Type B pancreatic cell (in vitro differentiated cells): Measurements from ENCODE around the gene NOC2L. TPM values are rescaled to one million over a fixed set of nuclear protein-coding genes. Genes with fewer than 3 reads are reported as not detected.

Source experiments
- DNase-seq: peaks from one replicate; pipeline ENCODE4 v3.0.0; 2021; ENCODE audit warnings: mixed read lengths; ENCODE audit not compliant: unreplicated experiment; ENCODE audit errors: extremely low spot score
- H3K27ac Mint-ChIP-seq: 2 replicates; pipeline ENCODE4 v1.8.0; 2021; ENCODE audit warnings: mild to moderate bottlenecking, mixed read lengths
- H3K27me3 Mint-ChIP-seq: 2 replicates; pipeline ENCODE4 v1.8.0; 2021; ENCODE audit warnings: mixed read lengths
- H3K36me3 Mint-ChIP-seq: 2 replicates; pipeline ENCODE4 v1.8.0; 2021; ENCODE audit warnings: mixed read lengths
- H3K4me1 Mint-ChIP-seq: one replicate; pipeline ENCODE4 v1.8.0; 2021; ENCODE audit warnings: mixed read lengths; ENCODE audit not compliant: unreplicated experiment
- H3K4me3 Mint-ChIP-seq: 2 replicates; pipeline ENCODE4 v1.8.0; 2021; ENCODE audit warnings: mild to moderate bottlenecking, mixed read lengths
- H3K9me3 Mint-ChIP-seq: 2 replicates; pipeline ENCODE4 v1.8.0; 2021; ENCODE audit warnings: mixed read lengths
- total RNA-seq: library from RNA; stranded (reverse); gene quantifications from 2 replicates; pipeline ENCODE4 v1.2.1, GENCODE V29; 2021; ENCODE audit warnings: low replicate concordance
- TF ChIP-seq, protein P1 (sequence below): fragments of 200-600 bp; sonication (generic); conservative IDR thresholded peaks from 2 replicates; pipeline ENCODE4 v1.5.0; 2021; ENCODE audit warnings: antibody characterized with exemption, mild to moderate bottlenecking

NOC2L gene
- total RNA-seq, 1 donor from 2014 or later = 87.2 TPM

DNA sequence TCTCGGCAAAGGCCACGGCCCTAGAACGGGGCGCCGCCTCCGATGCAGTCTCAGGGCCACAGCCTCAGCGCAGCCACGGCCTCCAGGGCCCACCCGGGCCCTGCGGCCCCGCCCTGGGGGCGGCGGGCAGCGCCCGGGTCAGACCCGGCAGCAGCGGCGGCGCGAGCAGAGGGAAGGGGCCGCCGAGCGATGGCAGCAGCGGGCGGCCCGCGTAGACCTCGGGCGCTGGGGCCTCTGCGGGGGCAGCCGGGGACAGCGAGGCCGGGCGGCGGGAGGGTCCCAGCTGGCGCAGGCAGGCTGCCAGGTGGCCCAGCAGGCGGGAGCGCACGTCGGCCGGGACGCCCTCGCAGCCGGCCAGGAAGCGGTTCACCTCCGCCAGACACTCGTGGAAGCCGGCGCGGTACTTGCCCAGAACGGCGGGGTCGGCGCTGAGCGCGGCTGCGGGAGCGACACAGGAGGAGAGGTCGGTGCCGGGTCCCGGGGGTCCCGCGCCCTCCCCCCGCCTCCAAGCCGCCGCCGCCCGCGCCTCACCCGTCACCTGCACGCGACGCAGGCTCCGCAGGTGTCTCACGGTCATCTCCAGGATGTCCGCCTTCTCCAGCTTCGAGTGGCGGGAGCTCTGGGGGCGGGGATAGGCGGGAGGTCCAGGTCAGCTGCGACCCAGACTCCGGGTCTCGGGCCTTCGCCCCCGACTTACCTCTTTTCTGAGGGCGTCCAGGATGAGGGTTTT lies 40.1 kb upstream of the NOC2L start:
- Mint-ChIP-seq H3K27me3 (peaks cover 26% of the 10 kb centered on the region), H3K36me3 (no peaks in the 10 kb centered on the region), H3K4me1 (peaks cover 8% of the 10 kb centered on the region), H3K4me3 (peak overlapping the region; percentile 69), H3K27ac (no peak overlapping the region), H3K9me3 (no peaks in the 10 kb centered on the region)
- TF ChIP-seq, protein P1, sequence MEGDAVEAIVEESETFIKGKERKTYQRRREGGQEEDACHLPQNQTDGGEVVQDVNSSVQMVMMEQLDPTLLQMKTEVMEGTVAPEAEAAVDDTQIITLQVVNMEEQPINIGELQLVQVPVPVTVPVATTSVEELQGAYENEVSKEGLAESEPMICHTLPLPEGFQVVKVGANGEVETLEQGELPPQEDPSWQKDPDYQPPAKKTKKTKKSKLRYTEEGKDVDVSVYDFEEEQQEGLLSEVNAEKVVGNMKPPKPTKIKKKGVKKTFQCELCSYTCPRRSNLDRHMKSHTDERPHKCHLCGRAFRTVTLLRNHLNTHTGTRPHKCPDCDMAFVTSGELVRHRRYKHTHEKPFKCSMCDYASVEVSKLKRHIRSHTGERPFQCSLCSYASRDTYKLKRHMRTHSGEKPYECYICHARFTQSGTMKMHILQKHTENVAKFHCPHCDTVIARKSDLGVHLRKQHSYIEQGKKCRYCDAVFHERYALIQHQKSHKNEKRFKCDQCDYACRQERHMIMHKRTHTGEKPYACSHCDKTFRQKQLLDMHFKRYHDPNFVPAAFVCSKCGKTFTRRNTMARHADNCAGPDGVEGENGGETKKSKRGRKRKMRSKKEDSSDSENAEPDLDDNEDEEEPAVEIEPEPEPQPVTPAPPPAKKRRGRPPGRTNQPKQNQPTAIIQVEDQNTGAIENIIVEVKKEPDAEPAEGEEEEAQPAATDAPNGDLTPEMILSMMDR = no peak
- peak; percentile 74 for DNase-seq

DNA sequence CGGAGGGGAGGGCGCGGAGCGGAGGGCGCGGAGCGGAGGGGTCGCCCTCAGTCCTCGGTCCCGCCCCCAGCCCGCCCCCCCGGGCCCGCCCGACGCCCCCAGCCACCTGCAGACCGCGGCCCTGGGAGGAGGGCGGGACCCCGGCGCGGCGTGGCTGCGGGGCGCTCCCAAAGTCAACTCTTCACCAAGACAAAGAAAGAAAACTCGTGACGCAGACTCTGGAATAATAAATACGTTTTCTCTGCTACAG lies 39.6 kb upstream of the NOC2L start:
- Mint-ChIP-seq H3K4me3 (peak overlapping the region; percentile 80), H3K27ac (no peak overlapping the region), H3K27me3 (peaks cover 26% of the 10 kb centered on the region), H3K9me3 (no peaks in the 10 kb centered on the region), H3K36me3 (no peaks in the 10 kb centered on the region), H3K4me1 (peaks cover 8% of the 10 kb centered on the region)
- TF ChIP-seq, protein P1 = peak; percentile 5
- DNase-seq = no peak

DNA sequence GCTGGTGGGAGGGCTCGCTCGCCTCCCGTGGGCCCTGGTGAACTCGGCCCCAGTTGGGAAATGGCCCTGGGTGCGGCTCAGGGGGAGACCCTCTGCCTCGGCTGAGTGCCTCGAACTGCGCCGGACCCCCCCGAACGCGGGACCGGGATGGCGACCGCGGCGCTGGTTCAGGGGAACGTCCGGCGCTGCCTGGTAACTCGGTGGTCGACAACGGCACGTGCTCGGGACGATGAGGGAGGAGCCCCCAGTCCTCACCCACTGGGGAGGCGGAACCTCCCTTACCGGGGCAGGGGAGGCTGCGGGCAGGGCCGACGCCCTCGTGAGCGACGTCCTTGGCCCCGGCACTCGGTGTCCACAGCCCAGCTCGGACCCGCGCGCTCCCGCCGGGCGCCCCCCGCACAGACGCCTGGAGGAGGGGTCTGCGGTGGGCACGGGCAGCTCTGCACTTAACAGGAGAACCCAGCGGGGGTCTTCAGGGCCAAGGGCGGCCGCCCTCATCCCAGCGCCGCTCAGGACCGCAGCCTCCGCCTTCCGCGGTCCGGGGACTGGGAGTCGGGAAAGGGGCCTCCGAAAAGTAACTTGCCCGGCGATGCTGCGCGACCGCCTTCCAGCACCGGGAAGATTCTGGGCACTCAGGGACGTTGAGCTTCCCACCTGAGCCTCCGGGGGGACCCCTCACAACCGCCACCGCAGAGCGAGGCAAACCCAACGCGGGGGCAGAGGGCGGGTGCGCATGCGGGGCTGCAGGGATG lies 39.1 kb upstream of the NOC2L start:
- peak; percentile 71 for DNase-seq
- Mint-ChIP-seq H3K27me3 (peaks cover 23% of the 10 kb centered on the region), H3K4me1 (peaks cover 8% of the 10 kb centered on the region), H3K4me3 (peak overlapping the region; percentile 80), H3K9me3 (no peaks in the 10 kb centered on the region), H3K36me3 (no peaks in the 10 kb centered on the region), H3K27ac (no peak overlapping the region)
- TF ChIP-seq, protein P1 = peak; percentile 22

DNA sequence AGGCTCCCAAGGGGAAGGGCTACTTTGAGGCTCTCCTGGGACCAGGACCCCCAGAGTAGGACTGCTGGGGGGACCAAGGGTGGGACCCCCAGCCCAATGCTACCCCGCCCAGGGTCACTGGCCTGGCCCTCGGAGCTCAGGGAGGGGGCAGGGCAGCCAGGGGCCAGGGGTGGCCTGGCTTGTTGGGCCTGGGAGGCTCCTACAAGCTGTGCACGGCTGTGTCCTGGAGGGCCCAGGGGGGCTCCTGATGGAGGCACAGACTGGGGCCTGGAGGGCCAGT lies 38.6 kb upstream of the NOC2L start:
- peaks cover 8% of the 10 kb centered on the region for H3K4me1 Mint-ChIP-seq
- H3K27me3 Mint-ChIP-seq = peaks cover 23% of the 10 kb centered on the region
- peaks cover 1% of the 10 kb centered on the region for H3K9me3 Mint-ChIP-seq
- DNase-seq = no peak
- no peaks in the 10 kb centered on the region for H3K36me3 Mint-ChIP-seq
- no peak overlapping the region for H3K4me3 Mint-ChIP-seq
- TF ChIP-seq, protein P1 = no peak
- H3K27ac Mint-ChIP-seq = no peak overlapping the region

DNA sequence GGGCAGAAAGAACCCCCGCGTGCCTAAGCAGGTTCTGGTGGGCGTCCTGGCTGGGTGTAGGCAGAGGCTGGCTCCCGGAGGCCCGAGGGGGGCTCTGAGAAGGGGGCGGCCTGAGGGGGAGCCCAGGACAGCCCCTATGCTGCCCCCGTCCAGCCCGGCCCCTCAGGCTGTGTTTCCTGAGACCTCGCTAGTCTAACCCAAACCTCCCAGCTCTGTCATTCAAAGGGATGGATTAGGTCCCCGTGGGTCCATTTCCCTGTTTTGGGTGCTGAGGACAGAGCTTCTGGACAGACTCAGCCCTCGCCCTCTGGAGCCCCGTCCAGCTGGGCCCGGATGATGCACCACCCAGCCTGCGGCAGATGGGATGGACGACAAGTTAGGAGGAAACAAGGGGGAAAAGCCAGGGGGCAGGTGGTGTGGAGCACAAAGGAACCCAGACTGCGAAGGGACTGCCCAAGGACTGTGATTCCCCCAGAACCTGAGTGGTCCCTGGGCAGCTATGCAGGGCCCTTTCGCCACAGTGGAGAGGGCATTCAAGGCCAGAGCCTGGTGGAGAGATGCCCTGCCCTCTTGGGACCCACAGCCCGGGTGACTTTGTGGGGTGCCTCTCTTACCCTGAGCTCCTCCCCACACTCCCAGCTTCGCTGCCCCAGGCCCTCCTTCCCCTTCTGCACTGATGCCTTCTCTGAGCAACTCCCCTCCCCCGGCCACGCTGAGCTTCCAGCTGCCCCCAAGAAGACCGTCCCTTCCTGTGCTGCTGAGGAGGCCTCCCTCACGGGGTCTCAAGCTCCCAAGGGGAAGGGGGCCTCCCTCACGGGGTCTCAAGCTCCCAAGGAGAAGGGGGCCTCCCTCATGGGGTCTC lies 38.0 kb upstream of the NOC2L start:
- Mint-ChIP-seq H3K4me3 (peak overlapping the region; percentile 82), H3K4me1 (peaks cover 8% of the 10 kb centered on the region), H3K27ac (peak overlapping the region; percentile 88), H3K36me3 (no peaks in the 10 kb centered on the region), H3K27me3 (peaks cover 26% of the 10 kb centered on the region), H3K9me3 (peaks cover 4% of the 10 kb centered on the region)
- no peak for DNase-seq
- TF ChIP-seq, protein P1 = no peak
